GM12865 (cell line): ENCODE measurements around the gene ZNF709.
"Not testable (repeated sequence)": the region's sequence is repeated elsewhere in the genome, so short reads cannot be mapped to it uniquely, and the experiment has no call there.

ENCODE experiments used
- DNase-seq: peaks from one replicate; pipeline ENCODE4 v3.0.0; 2010; ENCODE audit warnings: low read depth
- H3K4me3 ChIP-seq: 2 replicates; pipeline ENCODE4 v1.5.1; 2011; ENCODE audit warnings: mild to moderate bottlenecking, low read depth, low read length, control low read depth
- CTCF ChIP-seq: IDR thresholded peaks from 2 replicates; pipeline ENCODE4 v1.5.1; 2011; ENCODE audit warnings: low read length, control low read depth, low read depth, inconsistent platforms; ENCODE audit not compliant: insufficient read depth; ENCODE audit errors: missing control alignments

Gene ZNF709

GRCh38 chr19:12450844-12451243 is 33.8 kb downstream of the ZNF709 start:
- TF ChIP-seq CTCF: no peak
- DNase-seq: no peak
- H3K4me3 ChIP-seq: no peak overlapping the region

- no peak overlapping the region for H3K4me3 ChIP-seq
- TF ChIP-seq CTCF: no peak
- DNase-seq: no peak
Measured at GRCh38 chr19:12448808-12449207, 35.8 kb downstream of the ZNF709 start.

GRCh38 chr19:12440541-12441316 is 43.9 kb downstream of the ZNF709 start, which contains the start of gene ZNF443:
Gene ZNF443, minus strand, starts transcription at chr19:12441021. Its CDS starts 107 bp downstream, at chr19:12440914.
- H3K4me3 ChIP-seq: peak within 1 kb of the TSS; percentile 91
- no peak for TF ChIP-seq CTCF
- peak; percentile 98 for DNase-seq

- peak overlapping the region; percentile 91 for H3K4me3 ChIP-seq
- peak; percentile 45 for DNase-seq
Measured at GRCh38 chr19:12439686-12440540, 44.7 kb downstream of the ZNF709 start.

- not testable (repeated sequence) for DNase-seq, H3K4me3 ChIP-seq
Measured at GRCh38 chr19:12430726-12431299, 53.8 kb downstream of the ZNF709 start.

DNA sequence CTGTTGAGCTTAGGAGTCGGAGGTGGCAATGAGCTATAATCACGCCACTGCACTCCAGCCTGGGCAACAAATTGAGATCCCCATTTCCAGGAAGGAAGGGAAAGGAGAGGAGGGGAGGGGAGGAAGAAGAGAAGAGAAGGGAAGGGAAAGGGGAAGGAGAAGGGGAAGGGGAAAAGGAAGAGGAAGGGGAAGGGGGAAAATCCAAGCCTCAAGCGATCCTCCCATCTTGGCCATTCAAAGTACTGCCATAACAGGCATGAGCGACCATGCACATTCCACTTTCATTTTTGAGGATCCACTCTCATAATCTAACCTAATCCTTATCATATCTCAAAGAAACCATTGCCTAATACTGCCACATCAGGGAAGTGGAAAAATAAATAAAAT is 58.7 kb downstream of the ZNF709 start:
- no peak for TF ChIP-seq CTCF
- H3K4me3 ChIP-seq: no peak overlapping the region
- no peak for DNase-seq

- DNase-seq: no peak
- TF ChIP-seq CTCF: no peak
- H3K4me3 ChIP-seq: no peak overlapping the region
Measured at GRCh38 chr19:12425236-12425887, 59.3 kb downstream of the ZNF709 start.

DNA sequence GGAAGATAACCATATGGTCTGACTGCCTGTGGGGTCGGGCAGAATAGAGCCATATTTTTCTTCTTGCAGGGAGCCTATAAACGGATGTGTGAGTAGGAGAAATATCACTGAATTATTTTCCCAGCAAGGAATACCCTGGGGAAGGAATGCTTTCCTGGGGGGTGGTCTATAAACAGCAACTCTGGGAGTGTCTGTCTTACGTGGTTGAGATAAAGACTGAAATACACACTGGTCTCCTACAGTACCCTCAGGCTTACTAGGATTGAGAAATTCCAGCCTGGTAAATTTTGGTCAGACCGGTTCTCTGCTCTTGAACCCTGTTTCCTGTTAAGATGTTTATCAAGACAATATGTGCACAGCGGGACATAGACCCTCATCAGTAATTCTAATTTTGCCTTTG is 67.3 kb downstream of the ZNF709 start:
- not testable (repeated sequence) for H3K4me3 ChIP-seq, DNase-seq
